ENCODE data around the gene UBASH3A.

UBASH3A gene

GRCh38 chr21:42460391-42461184 is 56.9 kb downstream of the UBASH3A start:
- Histone ChIP-seq H3K9ac (peak overlapping the region in 1 of 11 experiments; percentile 52; a peak in 3 of 22 replicates), H4K20me1 (peaks cover 0 to 15% (median 0%) of the 10 kb centered on the region in 11 experiments; a peak in 2 of 22 replicates), H3K27me3 (peaks cover 0 to 15% (median 0%) of the 10 kb centered on the region in 11 experiments; a peak in 1 of 22 replicates), H3K27ac (peak overlapping the region in 4 of 11 experiments; percentile 29 to 65 (median 32); a peak in 5 of 22 replicates), H3K4me1 (peaks cover 51 to 75% (median 67%) of the 10 kb centered on the region in 10 experiments), H3K36me3 (no peaks in the 10 kb centered on the region), H3K9me3 (replicated peaks in 1 of 11) (peaks cover 0 to 9% (median 0%) of the 10 kb centered on the region in 11 experiments; a peak in 4 of 22 replicates), H3K4me3 (no peak overlapping the region), H3K4me2 (peak overlapping the region; percentile 25 to 91 (median 77); a peak in 21 of 22 replicates)
- no peak for TF ChIP-seq Cebpa-rat (IDR thresholded peaks at IDR 0.05)

GRCh38 chr21:42461185-42461520 is 57.5 kb downstream of the UBASH3A start:
- Histone ChIP-seq H3K9ac (no peak overlapping the region), H3K4me3 (no peak overlapping the region), H3K9me3 (replicated peaks in 1 of 11) (peaks cover 0 to 9% (median 0%) of the 10 kb centered on the region in 11 experiments; a peak in 4 of 22 replicates), H3K36me3 (no peaks in the 10 kb centered on the region), H3K4me2 (peak overlapping the region; percentile 25 to 91 (median 77); a peak in 21 of 22 replicates), H3K27me3 (peaks cover 0 to 15% (median 0%) of the 10 kb centered on the region in 11 experiments; a peak in 1 of 22 replicates), H4K20me1 (peaks cover 0 to 17% (median 0%) of the 10 kb centered on the region in 11 experiments; a peak in 2 of 22 replicates), H3K27ac (peak overlapping the region in 2 of 11 experiments; percentile 33 to 65; a peak in 4 of 22 replicates), H3K4me1 (peaks cover 52 to 75% (median 68%) of the 10 kb centered on the region in 10 experiments)
- TF ChIP-seq Cebpa-rat (IDR thresholded peaks at IDR 0.05), result no peak

- Histone ChIP-seq H3K4me3 (no peak overlapping the region), H3K4me2 (peak overlapping the region; percentile 24 to 91 (median 77); a peak in 21 of 22 replicates), H3K27me3 (peaks cover 0 to 15% (median 0%) of the 10 kb centered on the region in 11 experiments; a peak in 1 of 22 replicates), H3K27ac (no peak overlapping the region), H3K36me3 (no peaks in the 10 kb centered on the region), H4K20me1 (peaks cover 0 to 21% (median 0%) of the 10 kb centered on the region in 11 experiments; a peak in 2 of 22 replicates), H3K9ac (no peak overlapping the region), H3K4me1 (peaks cover 55 to 79% (median 72%) of the 10 kb centered on the region in 10 experiments), H3K9me3 (replicated peaks in 1 of 11) (peaks cover 0 to 9% (median 0%) of the 10 kb centered on the region in 11 experiments; a peak in 4 of 22 replicates)
- no peak for TF ChIP-seq Cebpa-rat (IDR thresholded peaks at IDR 0.05)
Measured at GRCh38 chr21:42461881-42462877, 58.5 kb downstream of the UBASH3A start.

- peaks cover 0 to 26% (median 1%) of the 10 kb centered on the region in 11 experiments; a peak in 6 of 22 replicates for H3K27me3 ChIP-seq
- no peak for TF ChIP-seq Cebpa-rat (IDR thresholded peaks at IDR 0.05)
- H3K4me1 ChIP-seq, result peaks cover 63 to 94% (median 80%) of the 10 kb centered on the region in 10 experiments
- H3K9me3 ChIP-seq (replicated peaks in 1 of 11), result no peaks in the 10 kb centered on the region
- H3K9ac ChIP-seq, result no peak overlapping the region
- peak overlapping the region; percentile 78 to 95 (median 90) for H3K4me2 ChIP-seq
- H3K4me3 ChIP-seq, result no peak overlapping the region
- peaks cover 0 to 26% (median 0%) of the 10 kb centered on the region in 11 experiments; a peak in 2 of 22 replicates for H4K20me1 ChIP-seq
- H3K27ac ChIP-seq, result peak overlapping the region in 2 of 11 experiments; percentile 31 to 39; a peak in 3 of 22 replicates
- H3K36me3 ChIP-seq, result no peaks in the 10 kb centered on the region
Measured at GRCh38 chr21:42463861-42464515, 60.3 kb downstream of the UBASH3A start.

- Histone ChIP-seq H3K27me3 (peaks cover 0 to 33% (median 4%) of the 10 kb centered on the region in 11 experiments; a peak in 6 of 22 replicates), H3K9ac (0 out of 22 replicates have a peak overlapping the region, but pooled peaks of 3 of the 11 experiments have one; percentile 11 to 18 (median 13)), H3K27ac (peak overlapping the region in 5 of 11 experiments; percentile 21 to 59 (median 38); a peak in 10 of 22 replicates), H3K36me3 (no peaks in the 10 kb centered on the region), H3K4me2 (peak overlapping the region; percentile 78 to 95 (median 90)), H3K4me1 (peaks cover 62 to 85% (median 73%) of the 10 kb centered on the region in 10 experiments), H4K20me1 (peaks cover 0 to 26% (median 0%) of the 10 kb centered on the region in 11 experiments; a peak in 2 of 22 replicates), H3K9me3 (replicated peaks in 1 of 11) (no peaks in the 10 kb centered on the region), H3K4me3 (peak overlapping the region in 5 of 10 experiments; percentile 4 to 36 (median 19); a peak in 5 of 20 replicates)
- TF ChIP-seq Cebpa-rat (IDR thresholded peaks at IDR 0.05), result no peak
Measured at GRCh38 chr21:42465008-42465802, 61.5 kb downstream of the UBASH3A start.

GRCh38 chr21:42465803-42466127 is 62.1 kb downstream of the UBASH3A start:
- peaks cover 56 to 79% (median 68%) of the 10 kb centered on the region in 10 experiments for H3K4me1 ChIP-seq
- 0 out of 22 replicates have a peak overlapping the region, but pooled peaks of 3 of the 11 experiments have one; percentile 11 to 18 (median 13) for H3K9ac ChIP-seq
- H3K4me3 ChIP-seq, result peak overlapping the region in 4 of 10 experiments; percentile 4 to 36 (median 22); a peak in 4 of 20 replicates

GRCh38 chr21:42466700-42467099 is 63.0 kb downstream of the UBASH3A start:
- Histone ChIP-seq H3K4me1 (peaks cover 51 to 78% (median 65%) of the 10 kb centered on the region in 10 experiments), H3K36me3 (no peaks in the 10 kb centered on the region), H4K20me1 (peaks cover 0 to 26% (median 0%) of the 10 kb centered on the region in 11 experiments; a peak in 2 of 22 replicates), H3K4me2 (peak overlapping the region; percentile 78 to 95 (median 90)), H3K9me3 (replicated peaks in 1 of 11) (no peaks in the 10 kb centered on the region), H3K9ac (no peak overlapping the region), H3K27me3 (peaks cover 0 to 26% (median 4%) of the 10 kb centered on the region in 11 experiments; a peak in 6 of 22 replicates), H3K4me3 (no peak overlapping the region), H3K27ac (no peak overlapping the region; a peak in 1 of 22 replicates)
- no peak for TF ChIP-seq Cebpa-rat (IDR thresholded peaks at IDR 0.05)

More at GRCh38 chr21:42465803-42466127, 62.1 kb downstream of the UBASH3A start:
- no peak for TF ChIP-seq Cebpa-rat (IDR thresholded peaks at IDR 0.05)
- Histone ChIP-seq H3K4me2 (peak overlapping the region; percentile 78 to 95 (median 90)), H4K20me1 (peaks cover 0 to 26% (median 0%) of the 10 kb centered on the region in 11 experiments; a peak in 2 of 22 replicates), H3K36me3 (no peaks in the 10 kb centered on the region), H3K9me3 (replicated peaks in 1 of 11) (no peaks in the 10 kb centered on the region), H3K27ac (peak overlapping the region in 5 of 11 experiments; percentile 21 to 59 (median 38); a peak in 8 of 22 replicates), H3K27me3 (peaks cover 0 to 28% (median 4%) of the 10 kb centered on the region in 11 experiments; a peak in 6 of 22 replicates)
